ENCODE data around the gene RIPK3. TPM values are rescaled to one million over a fixed set of nuclear protein-coding genes. Genes with fewer than 3 reads are reported as not detected.
"Not testable (repeated sequence)": the region's sequence is repeated elsewhere in the genome, so short reads cannot be mapped to it uniquely, and the experiment has no call there.

Gene RIPK3
- total and polyA plus RNA-seq, 4 donors = 1.4 to 3.1 (median 1.7) TPM

- H3K27ac ChIP-seq (ENCODE audit: low read depth, low read length) = no peak overlapping the region
- WGBS (ENCODE audit: insufficient coverage) = 53% methylated on average over 10 of the region's 12 CpGs
- H3K4me1 ChIP-seq (ENCODE audit: control insufficient read depth, insufficient read depth, low read length) = peaks cover 56% of the 10 kb centered on the region
- no peak overlapping the region for H3K4me3 ChIP-seq (ENCODE audit: low read depth, low read length)
- no peaks in the 10 kb centered on the region for H3K36me3 ChIP-seq (ENCODE audit: control insufficient read depth, insufficient read depth, low read length)
- DNase-seq (ENCODE audit: low read depth in 4 of 6, low spot score in 6 of 6) = no peak
- H3K27me3 ChIP-seq (ENCODE audit: control insufficient read depth, insufficient read depth, low read length) = peaks cover 96% of the 10 kb centered on the region
- no peaks in the 10 kb centered on the region for H3K9me3 ChIP-seq (ENCODE audit: control insufficient read depth, insufficient read depth, low read length)
These were observed 4.2 kb downstream of the RIPK3 start for GRCh38 chr14:24335461-24336171.

- Histone ChIP-seq H3K4me1 (ENCODE audit: control insufficient read depth, insufficient read depth, low read length) (peaks cover 52% of the 10 kb centered on the region), H3K9me3 (ENCODE audit: control insufficient read depth, insufficient read depth, low read length) (no peaks in the 10 kb centered on the region), H3K36me3 (ENCODE audit: control insufficient read depth, insufficient read depth, low read length) (no peaks in the 10 kb centered on the region), H3K27ac (ENCODE audit: low read depth, low read length) (peak within 1 kb of the TSS; percentile 11), H3K27me3 (ENCODE audit: control insufficient read depth, insufficient read depth, low read length) (peaks cover 86% of the 10 kb centered on the region), H3K4me3 (ENCODE audit: low read depth, low read length) (peak within 1 kb of the TSS; percentile 22)
- 1% methylated on average over 57 of the region's 65 CpGs for WGBS (ENCODE audit: insufficient coverage)
- DNase-seq (ENCODE audit: low read depth in 4 of 6, low spot score in 6 of 6) = no peak
These were observed 5.1 kb downstream of the RIPK3 start, which contains the start of gene ADCY4 for GRCh38 chr14:24334431-24335291. TSS of gene ADCY4 (minus strand) at chr14:24335071. CDS start at chr14:24334652, 419 bp downstream.

DNA sequence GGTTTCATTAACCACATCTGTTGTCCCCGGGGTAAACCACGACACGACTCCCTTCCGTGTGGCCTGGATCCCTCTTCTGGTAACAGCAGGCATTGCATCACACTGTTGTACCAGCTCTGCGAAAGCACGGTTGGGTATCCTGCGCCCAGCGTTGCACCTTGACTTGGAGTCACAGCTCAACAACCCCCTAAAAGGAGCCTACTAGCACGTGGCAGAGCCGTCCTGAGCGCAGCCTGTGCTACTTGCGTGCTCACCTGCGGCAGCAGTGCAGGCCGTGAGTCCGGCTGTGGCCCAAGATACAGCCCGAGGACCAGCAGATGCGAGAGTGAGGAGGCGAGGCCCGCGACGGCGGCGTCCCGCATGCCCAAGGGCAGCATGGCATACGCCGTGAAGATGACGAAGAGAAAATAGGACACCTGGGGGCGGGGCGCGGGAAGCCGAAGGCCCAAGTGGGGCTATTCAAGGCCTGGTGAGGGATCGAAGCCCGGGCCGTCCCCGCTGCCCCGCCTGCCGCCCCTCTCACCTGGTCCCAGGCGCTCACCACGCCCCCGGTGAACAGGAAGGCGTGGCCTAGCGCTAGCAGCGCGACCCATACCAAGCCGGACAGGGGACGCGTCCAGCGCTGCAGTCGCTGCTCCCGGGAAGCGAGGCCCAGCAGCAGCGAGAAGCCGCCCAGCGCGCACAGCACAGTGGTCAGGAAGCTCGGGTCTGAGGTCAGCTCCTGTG is 7.4 kb downstream of the RIPK3 start:
- peak in 3 of 6 donors; percentile 39 to 93 (median 82) for DNase-seq (ENCODE audit: low read depth in 4 of 6, low spot score in 6 of 6)
- Histone ChIP-seq H3K36me3 (ENCODE audit: control insufficient read depth, insufficient read depth, low read length) (no peaks in the 10 kb centered on the region), H3K4me1 (ENCODE audit: control insufficient read depth, insufficient read depth, low read length) (peaks cover 42% of the 10 kb centered on the region), H3K27ac (ENCODE audit: low read depth, low read length) (no peak overlapping the region), H3K27me3 (ENCODE audit: control insufficient read depth, insufficient read depth, low read length) (peaks cover 64% of the 10 kb centered on the region), H3K4me3 (ENCODE audit: low read depth, low read length) (peak overlapping the region; percentile 33), H3K9me3 (ENCODE audit: control insufficient read depth, insufficient read depth, low read length) (no peaks in the 10 kb centered on the region)
- 3% methylated on average over 56 of the region's 56 CpGs for WGBS (ENCODE audit: insufficient coverage)

GRCh38 chr14:24331731-24332267 is 8.0 kb downstream of the RIPK3 start:
- Histone ChIP-seq H3K4me1 (ENCODE audit: control insufficient read depth, insufficient read depth, low read length) (peaks cover 42% of the 10 kb centered on the region), H3K36me3 (ENCODE audit: control insufficient read depth, insufficient read depth, low read length) (no peaks in the 10 kb centered on the region), H3K27me3 (ENCODE audit: control insufficient read depth, insufficient read depth, low read length) (peaks cover 58% of the 10 kb centered on the region), H3K27ac (ENCODE audit: low read depth, low read length) (no peak overlapping the region), H3K4me3 (ENCODE audit: low read depth, low read length) (no peak overlapping the region), H3K9me3 (ENCODE audit: control insufficient read depth, insufficient read depth, low read length) (no peaks in the 10 kb centered on the region)
- no peak for DNase-seq (ENCODE audit: low read depth in 4 of 6, low spot score in 6 of 6)
- WGBS (ENCODE audit: insufficient coverage) = 54% methylated on average over 22 of the region's 26 CpGs

GRCh38 chr14:24330973-24331674 is 8.7 kb downstream of the RIPK3 start:
- Histone ChIP-seq H3K9me3 (ENCODE audit: control insufficient read depth, insufficient read depth, low read length) (no peaks in the 10 kb centered on the region), H3K4me1 (ENCODE audit: control insufficient read depth, insufficient read depth, low read length) (peaks cover 42% of the 10 kb centered on the region), H3K4me3 (ENCODE audit: low read depth, low read length) (no peak overlapping the region), H3K27ac (ENCODE audit: low read depth, low read length) (no peak overlapping the region), H3K36me3 (ENCODE audit: control insufficient read depth, insufficient read depth, low read length) (no peaks in the 10 kb centered on the region), H3K27me3 (ENCODE audit: control insufficient read depth, insufficient read depth, low read length) (peaks cover 51% of the 10 kb centered on the region)
- WGBS (ENCODE audit: insufficient coverage) = 94% methylated on average over 10 of the region's 10 CpGs
- DNase-seq (ENCODE audit: low read depth in 4 of 6, low spot score in 6 of 6) = no peak

- H3K27ac ChIP-seq (ENCODE audit: low read depth, low read length) = no peak overlapping the region
- WGBS (ENCODE audit: insufficient coverage) = 76% methylated on average over 8 of the region's 9 CpGs
These were observed 10.1 kb downstream of the RIPK3 start for GRCh38 chr14:24329736-24330135.

DNA sequence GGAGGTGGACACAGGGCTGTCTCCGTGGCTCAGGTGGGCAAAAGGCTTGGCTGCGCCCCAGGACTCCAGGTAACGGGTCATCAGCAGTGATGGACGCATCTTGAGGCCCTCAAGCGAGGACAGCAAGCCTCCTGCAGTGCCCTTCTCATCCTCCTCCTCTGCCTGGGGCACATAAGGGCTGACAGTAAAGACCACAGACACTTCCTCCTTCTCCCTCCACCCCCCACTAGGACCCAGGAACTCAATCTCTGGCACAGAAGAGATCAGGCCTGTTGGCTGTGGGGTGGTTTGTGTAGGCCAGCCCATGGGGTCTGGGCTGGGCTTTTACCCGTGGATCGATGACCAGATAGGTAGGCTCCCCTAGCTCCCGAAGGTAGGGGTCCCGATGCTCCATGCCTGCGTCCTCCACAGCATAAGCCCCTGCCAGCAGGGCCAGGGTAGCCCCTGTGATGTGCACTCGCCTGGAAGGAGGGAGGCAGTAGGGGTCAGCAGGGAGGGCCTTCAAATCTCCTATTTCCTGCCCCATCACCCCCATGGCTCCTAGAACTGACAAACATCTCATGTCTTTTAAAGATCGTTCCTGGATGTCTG is 10.6 kb downstream of the RIPK3 start:
- Histone ChIP-seq H3K9me3 (ENCODE audit: control insufficient read depth, insufficient read depth, low read length) (no peaks in the 10 kb centered on the region), H3K27me3 (ENCODE audit: control insufficient read depth, insufficient read depth, low read length) (peaks cover 32% of the 10 kb centered on the region), H3K27ac (ENCODE audit: low read depth, low read length) (no peak overlapping the region), H3K36me3 (ENCODE audit: control insufficient read depth, insufficient read depth, low read length) (no peaks in the 10 kb centered on the region), H3K4me1 (ENCODE audit: control insufficient read depth, insufficient read depth, low read length) (peaks cover 26% of the 10 kb centered on the region), H3K4me3 (ENCODE audit: low read depth, low read length) (no peak overlapping the region)
- DNase-seq (ENCODE audit: low read depth in 4 of 6, low spot score in 6 of 6) = no peak
- 89% methylated on average over 9 of the region's 12 CpGs for WGBS (ENCODE audit: insufficient coverage)

More at GRCh38 chr14:24329736-24330135, 10.1 kb downstream of the RIPK3 start:
- Histone ChIP-seq H3K36me3 (ENCODE audit: control insufficient read depth, insufficient read depth, low read length) (no peaks in the 10 kb centered on the region), H3K4me1 (ENCODE audit: control insufficient read depth, insufficient read depth, low read length) (peaks cover 32% of the 10 kb centered on the region), H3K27me3 (ENCODE audit: control insufficient read depth, insufficient read depth, low read length) (peaks cover 37% of the 10 kb centered on the region), H3K9me3 (ENCODE audit: control insufficient read depth, insufficient read depth, low read length) (no peaks in the 10 kb centered on the region), H3K4me3 (ENCODE audit: low read depth, low read length) (no peak overlapping the region)
- DNase-seq (ENCODE audit: low read depth in 4 of 6, low spot score in 6 of 6) = no peak

- H3K9me3 ChIP-seq (ENCODE audit: control insufficient read depth, insufficient read depth, low read length); H3K4me3 ChIP-seq (ENCODE audit: low read depth, low read length); H3K27ac ChIP-seq (ENCODE audit: low read depth, low read length); H3K36me3 ChIP-seq (ENCODE audit: control insufficient read depth, insufficient read depth, low read length): not testable (repeated sequence)
- Histone ChIP-seq H3K4me1 (ENCODE audit: control insufficient read depth, insufficient read depth, low read length) (peaks cover 14% of the 10 kb centered on the region), H3K27me3 (ENCODE audit: control insufficient read depth, insufficient read depth, low read length) (peaks cover 19% of the 10 kb centered on the region)
- peak in 1 of 6 donors; percentile 43 for DNase-seq (ENCODE audit: low read depth in 4 of 6, low spot score in 6 of 6)
- WGBS (ENCODE audit: insufficient coverage) = 0% methylated on average over 1 of the region's 9 CpGs
These were observed 11.9 kb downstream of the RIPK3 start for GRCh38 chr14:24327914-24328313.
